IMR-90 (cell line): ENCODE results near the gene SLC26A5. TPM values are rescaled to one million over a fixed set of nuclear protein-coding genes. Genes with fewer than 3 reads are reported as not detected.

Experiments used
- ATAC-seq: fragments of 200-7000 bp; cut with Tn5 transposase; 2 replicates; pipeline ENCODE4 v1.9.1; 2020; ENCODE audit warnings: low read depth, mild to moderate bottlenecking, moderate library complexity
- BruUV-seq: library from RNA; stranded (reverse); fragments of 400-500 nt; replicated peaks from 2 replicates; lab custom pipeline; 2021; lab: Mats Ljungman, UMichigan
- CTCF ChIA-PET: fragments of 300-600 bp; formaldehyde crosslinking; extraction: SDS; loops from one replicate; lab custom pipeline; 2021; ENCODE audit warnings: antibody characterized with exemption; lab: Yijun Ruan, JAX
- POLR2A ChIA-PET: fragments of 300-600 bp; sonication (Branson Sonifier 250); formaldehyde crosslinking; loops from one replicate; lab custom pipeline; 2022; ENCODE audit warnings: antibody characterized with exemption; ENCODE audit not compliant: unreplicated experiment; lab: Charles Lee
- DNase-seq: peaks from one replicate; pipeline ENCODE4 v3.0.0; 2013
- H2AFZ ChIP-seq: replicated peaks from 2 replicates; pipeline ENCODE3; 2013; ENCODE audit warnings: low read length, mild to moderate bottlenecking; ENCODE audit not compliant: poor library complexity
- H2AK5ac ChIP-seq: 2 replicates; pipeline ENCODE4 v1.6.1; 2013; ENCODE audit warnings: low read depth, low read length, inconsistent platforms
- H2AK9ac ChIP-seq: replicated peaks from 2 replicates; pipeline ENCODE3; 2013; ENCODE audit warnings: mild to moderate bottlenecking, low read depth, low read length, moderate library complexity; ENCODE audit not compliant: poor library complexity
- H2BK120ac ChIP-seq: 2 replicates; pipeline ENCODE4 v1.6.1; 2013; ENCODE audit warnings: low read depth, low read length, inconsistent platforms
- H2BK15ac ChIP-seq: 3 replicates; pipeline ENCODE4 v1.6.1; 2013; ENCODE audit warnings: low read depth, low read length, inconsistent platforms
- H2BK20ac ChIP-seq: 2 replicates; pipeline ENCODE4 v1.6.1; 2013; ENCODE audit warnings: low read depth, mild to moderate bottlenecking, inconsistent platforms, low read length, moderate library complexity
- H2BK5ac ChIP-seq: 2 replicates; pipeline ENCODE4 v1.6.1; 2013; ENCODE audit warnings: mild to moderate bottlenecking, low read depth, low read length, inconsistent platforms; ENCODE audit not compliant: poor library complexity, severe bottlenecking
- H3K14ac ChIP-seq: replicated peaks from 2 replicates; pipeline ENCODE4 v1.6.1; 2013; ENCODE audit warnings: low read depth, low read length, inconsistent platforms
- H3K18ac ChIP-seq: 2 replicates; pipeline ENCODE4 v1.6.1; 2013; ENCODE audit warnings: low read depth, low read length, control low read depth
- H3K23ac ChIP-seq: 2 replicates; pipeline ENCODE4 v1.6.1; 2013; ENCODE audit warnings: low read depth, low read length, inconsistent platforms
- H3K27ac ChIP-seq: 2 replicates; pipeline ENCODE4 v1.5.1; 2013; ENCODE audit warnings: mild to moderate bottlenecking, control low read depth, low read length; ENCODE audit not compliant: insufficient read depth
- H3K27me3 ChIP-seq: 2 replicates; pipeline ENCODE4 v1.6.1; 2013; ENCODE audit warnings: low read length; ENCODE audit not compliant: control insufficient read depth, insufficient read depth
- H3K36me3 ChIP-seq: 2 replicates; pipeline ENCODE4 v1.6.1; 2013; ENCODE audit warnings: low read length, mixed read lengths; ENCODE audit not compliant: control insufficient read depth, insufficient read depth
- H3K4ac ChIP-seq: 2 replicates; pipeline ENCODE4 v1.6.1; 2013; ENCODE audit warnings: low read depth, low read length, inconsistent platforms
- H3K4me1 ChIP-seq: 2 replicates; pipeline ENCODE4 v1.6.1; 2013; ENCODE audit warnings: low read length, mixed read lengths; ENCODE audit not compliant: control insufficient read depth, insufficient read depth
- H3K4me2 ChIP-seq: 2 replicates; pipeline ENCODE4 v1.6.1; 2013; ENCODE audit warnings: low read depth, mild to moderate bottlenecking, control low read depth, low read length, moderate library complexity
- H3K4me3 ChIP-seq: 2 replicates; pipeline ENCODE4 v1.5.1; 2013; ENCODE audit warnings: low read depth, mild to moderate bottlenecking, control low read depth, low read length, moderate library complexity; ENCODE audit not compliant: insufficient read depth
- H3K56ac ChIP-seq: 2 replicates; pipeline ENCODE4 v1.6.1; 2013; ENCODE audit warnings: low read length, inconsistent platforms; ENCODE audit not compliant: insufficient read depth; ENCODE audit errors: extremely low read depth
- H3K79me1 ChIP-seq, 2 experiments: 2 replicates each; pipeline ENCODE4 v1.6.1; 2013; ENCODE audit warnings: low read length in 2 of 2, inconsistent platforms in 1 of 2, low read depth in 1 of 2
- H3K9ac ChIP-seq: 2 replicates; pipeline ENCODE4 v1.6.1; 2013; ENCODE audit warnings: low read depth, low read length, control low read depth
- H3K9me1 ChIP-seq: 2 replicates; pipeline ENCODE4 v1.6.1; 2013; ENCODE audit warnings: low read length, inconsistent platforms; ENCODE audit not compliant: insufficient read depth
- H3K9me3 ChIP-seq: 2 replicates; pipeline ENCODE4 v1.6.1; 2013; ENCODE audit warnings: low read length; ENCODE audit not compliant: control insufficient read depth, insufficient read depth
- H4K20me1 ChIP-seq: 2 replicates; pipeline ENCODE4 v1.6.1; 2013; ENCODE audit warnings: low read length, inconsistent platforms; ENCODE audit not compliant: insufficient read depth
- H4K5ac ChIP-seq: 2 replicates; pipeline ENCODE4 v1.6.1; 2013; ENCODE audit warnings: mild to moderate bottlenecking, low read depth, low read length, control low read depth
- H4K8ac ChIP-seq, 2 experiments: 2 replicates each; pipeline ENCODE4 v1.6.1; 2013; ENCODE audit warnings: low read depth in 2 of 2, low read length in 2 of 2, control low read depth in 1 of 2, inconsistent platforms in 1 of 2
- H4K91ac ChIP-seq: 2 replicates; pipeline ENCODE4 v1.6.1; 2013; ENCODE audit warnings: low read depth, low read length, inconsistent platforms; ENCODE audit not compliant: insufficient read depth
- BHLHE40 ChIP-seq: fragments of 150-350 bp; IDR thresholded peaks from 2 replicates; pipeline ENCODE4 v1.6.1; 2016; ENCODE audit warnings: mild to moderate bottlenecking, low read depth, low read length
- CEBPB ChIP-seq: IDR thresholded peaks from 2 replicates; pipeline ENCODE4 v1.6.1; 2012; ENCODE audit warnings: low read depth, low read length, improper control_type of control experiment
- CHD1 ChIP-seq: IDR thresholded peaks from 2 replicates; pipeline ENCODE4 v1.6.1; 2012; ENCODE audit warnings: low read depth, low read length, improper control_type of control experiment
- CTCF ChIP-seq: conservative IDR thresholded peaks from 2 replicates; pipeline ENCODE4 v1.5.1; 2012; ENCODE audit warnings: mild to moderate bottlenecking, low read depth, low read length, improper control_type of control experiment
- ELK1 ChIP-seq: fragments of 150-350 bp; IDR thresholded peaks from 2 replicates; pipeline ENCODE4 v1.6.1; 2016; ENCODE audit warnings: low read depth, mild to moderate bottlenecking, low read length, moderate library complexity, borderline replicate concordance
- FOS ChIP-seq: fragments of 150-350 bp; IDR thresholded peaks from 2 replicates; pipeline ENCODE4 v1.6.1; 2016; ENCODE audit warnings: low read depth, low read length
- MAFK ChIP-seq: IDR thresholded peaks from 2 replicates; pipeline ENCODE4 v1.6.1; 2012; ENCODE audit warnings: low read depth, low read length, improper control_type of control experiment
- MAZ ChIP-seq: IDR thresholded peaks from 2 replicates; pipeline ENCODE4 v1.6.1; 2012; ENCODE audit warnings: low read depth, mild to moderate bottlenecking, low read length, improper control_type of control experiment, moderate library complexity, borderline replicate concordance
- MXI1 ChIP-seq: IDR thresholded peaks from 2 replicates; pipeline ENCODE4 v1.6.1; 2012; ENCODE audit warnings: low read depth, mild to moderate bottlenecking, low read length, moderate library complexity, borderline replicate concordance
- NFE2L2 ChIP-seq: fragments of 150-350 bp; IDR thresholded peaks from 2 replicates; pipeline ENCODE4 v1.6.1; 2016; ENCODE audit warnings: low read depth, mild to moderate bottlenecking, low read length
- POLR2A ChIP-seq: IDR thresholded peaks from 2 replicates; pipeline ENCODE4 v1.6.1; 2012; ENCODE audit warnings: mild to moderate bottlenecking, low read depth, low read length
- RAD21 ChIP-seq: IDR thresholded peaks from 2 replicates; pipeline ENCODE4 v1.6.1; 2012; ENCODE audit warnings: low read length, improper control_type of control experiment
- RCOR1 ChIP-seq: IDR thresholded peaks from 2 replicates; pipeline ENCODE4 v1.6.1; 2012; ENCODE audit warnings: mild to moderate bottlenecking, low read length, improper control_type of control experiment; ENCODE audit not compliant: insufficient replicate concordance
- RFX5 ChIP-seq: IDR thresholded peaks from 2 replicates; pipeline ENCODE4 v1.8.0; 2012; ENCODE audit warnings: low read depth, mild to moderate bottlenecking, low read length, moderate library complexity
- SMC3 ChIP-seq: fragments of 150-350 bp; IDR thresholded peaks from 2 replicates; pipeline ENCODE4 v1.6.1; 2016; ENCODE audit warnings: low read depth, mild to moderate bottlenecking, antibody characterized with exemption, low read length, moderate library complexity
- USF2 ChIP-seq: fragments of 150-350 bp; IDR thresholded peaks from 2 replicates; pipeline ENCODE4 v1.6.1; 2017; ENCODE audit warnings: mild to moderate bottlenecking, antibody characterized with exemption, low read length, low read depth
- WGBS, 2 experiments: methylation state at CpG; one replicate each; pipeline versions ENCODE4 v1.1.5 to v1.1.7; 2013; ENCODE audit warnings: missing lambda C conversion rate in 2 of 2; ENCODE audit not compliant: insufficient read length in 1 of 2; ENCODE audit errors: extremely low coverage in 2 of 2; 5-methylcytosine and 5-hydroxymethylcytosine counted together
- dilution Hi-C: fragments of 300-500 bp; cut with HindIII; formaldehyde crosslinking; loops from one replicate; pipeline ENCODE4 v1.14.3; 2018; ENCODE audit warnings: low sequenced_read_pairs; ENCODE audit not compliant: unreplicated experiment
- in situ Hi-C: fragments of 300-500 bp; cut with MboI; formaldehyde crosslinking; loops from 3 replicates; pipeline ENCODE4 v1.14.3; 2019; ENCODE audit warnings: low sequenced_read_pairs, inconsistent platforms, mixed read lengths
- intact Hi-C: fragments of 100-400 bp; cut with micrococcal nuclease; formaldehyde crosslinking; loops from 2 replicates; pipeline ENCODE4 v1.10.0; 2022
- polyA plus RNA-seq, 3 experiments: library from polyadenylated mRNA; depleted of rRNA; stranded (reverse); fragments of >200 nt; gene quantifications; 2 replicates each; pipeline ENCODE4 v1.2.3, GENCODE V29; 2012; ENCODE audit warnings: low replicate concordance in 1 of 3
- total RNA-seq: library from RNA; depleted of rRNA; stranded (reverse); fragments of >200 nt; gene quantifications from 2 replicates; pipeline ENCODE4 v1.2.3, GENCODE V29; 2012

The SLC26A5 gene
- total and polyA plus RNA-seq, 2 of the 4 experiments (the other 2 are of a cell fraction), result not detected

- no peak overlapping the region for H3K18ac ChIP-seq
- peaks cover 31% of the 10 kb centered on the region for H3K36me3 ChIP-seq
- in situ Hi-C loops (no loop called here), dilution Hi-C loops (no loop called here), intact Hi-C loops (no loop called here)
- TF ChIP-seq MAFK, result no peak
- TF ChIP-seq MXI1, result no peak
- TF ChIP-seq SMC3, result no peak
- TF ChIP-seq NFE2L2, result no peak
- no peak for TF ChIP-seq CTCF
- TF ChIP-seq RCOR1, result no peak
- TF ChIP-seq POLR2A, result no peak
- TF ChIP-seq RFX5, result no peak
- no peak for TF ChIP-seq MAZ
- TF ChIP-seq ELK1, result no peak
- TF ChIP-seq RAD21, result no peak
- no peak for TF ChIP-seq CEBPB
- TF ChIP-seq USF2, result no peak
- no peak for TF ChIP-seq BHLHE40
- no peak for TF ChIP-seq FOS
- no peak for TF ChIP-seq CHD1
- no peak overlapping the region for H3K56ac ChIP-seq
- no peak for ATAC-seq
- H3K27me3 ChIP-seq, result no peaks in the 10 kb centered on the region
- no peaks in the 10 kb centered on the region for H3K9me1 ChIP-seq
- no peak overlapping the region for H2AK9ac ChIP-seq
- H3K14ac ChIP-seq, result no peak overlapping the region
- H3K9me3 ChIP-seq, result no peaks in the 10 kb centered on the region
- WGBS, 2 experiments, result 90% methylated on average over 2 of the region's 8 CpGs; no CpG with 5 or more reads in 1 of the 2 experiments
- no peak overlapping the region for H4K91ac ChIP-seq
- no peak overlapping the region for H2BK5ac ChIP-seq
- no peak overlapping the region for H2BK120ac ChIP-seq
- H3K4ac ChIP-seq, result no peak overlapping the region
- DNase-seq, result no peak
- no peak overlapping the region for H3K4me2 ChIP-seq
- H3K79me1 ChIP-seq, result peaks cover 4 to 5% of the 10 kb centered on the region in 2 experiments; a peak in 3 of 4 replicates
- CTCF ChIA-PET, result no interaction called here
- no peak overlapping the region for H4K8ac ChIP-seq
- no TSS peak for BruUV-seq
- no peak overlapping the region for H2BK20ac ChIP-seq
- no peak overlapping the region for H3K4me3 ChIP-seq
- H4K20me1 ChIP-seq, result no peaks in the 10 kb centered on the region; the same call in 1 of the 2 replicates
- no peak overlapping the region for H2AFZ ChIP-seq
- H2BK15ac ChIP-seq, result no peak overlapping the region
- no peak overlapping the region for H3K23ac ChIP-seq
- H3K4me1 ChIP-seq, result no peaks in the 10 kb centered on the region
- no peak overlapping the region for H2AK5ac ChIP-seq
- no peak overlapping the region for H3K27ac ChIP-seq
- H3K9ac ChIP-seq, result no peak overlapping the region
- H4K5ac ChIP-seq, result no peak overlapping the region
- POLR2A ChIA-PET, result no interaction called here
Observed at GRCh38 chr7:103325744-103326143, 120.3 kb downstream of the SLC26A5 start.
